GM19035 (cell line): Measurements from ENCODE around the gene PRKN.

Source experiments
- ATAC-seq: cut with Tn5 transposase; IDR thresholded peaks from one replicate; pipeline ENCODE4 v1.9.1; 2021; ENCODE audit not compliant: unreplicated experiment

Gene PRKN

GRCh38 chr6:162727322-162728182, at the start of gene PRKN, which contains the start of gene PACRG:
TSS of gene PRKN (minus strand) at chr6:162727766.
TSS of gene PACRG (plus strand) at chr6:162727974.
- ATAC-seq, result peak; percentile 97

DNA sequence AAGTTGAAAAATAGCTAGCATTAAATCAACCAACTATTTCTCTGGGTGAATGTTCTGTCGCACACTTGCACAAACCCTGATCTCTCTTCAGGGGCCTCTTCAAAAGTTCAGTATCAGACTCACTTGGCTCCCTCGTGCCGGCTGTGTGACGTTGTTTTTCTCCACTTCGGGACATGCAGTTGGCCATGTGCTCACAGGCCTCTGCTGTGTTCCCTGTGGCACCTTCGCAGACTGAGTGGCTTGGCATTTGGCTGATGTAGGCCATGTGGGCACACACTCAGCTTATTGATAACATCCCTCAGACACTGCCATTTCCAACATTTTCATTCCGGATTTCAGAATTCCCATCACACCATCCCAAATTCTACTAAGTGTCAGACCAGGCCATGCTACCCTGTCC, 49.5 kb upstream of the PRKN start:
- ATAC-seq, result no peak

GRCh38 chr6:162773996-162774395, 46.4 kb upstream of the PRKN start:
- ATAC-seq, result no peak

GRCh38 chr6:162772466-162772865, 44.9 kb upstream of the PRKN start:
- ATAC-seq, result no peak

DNA sequence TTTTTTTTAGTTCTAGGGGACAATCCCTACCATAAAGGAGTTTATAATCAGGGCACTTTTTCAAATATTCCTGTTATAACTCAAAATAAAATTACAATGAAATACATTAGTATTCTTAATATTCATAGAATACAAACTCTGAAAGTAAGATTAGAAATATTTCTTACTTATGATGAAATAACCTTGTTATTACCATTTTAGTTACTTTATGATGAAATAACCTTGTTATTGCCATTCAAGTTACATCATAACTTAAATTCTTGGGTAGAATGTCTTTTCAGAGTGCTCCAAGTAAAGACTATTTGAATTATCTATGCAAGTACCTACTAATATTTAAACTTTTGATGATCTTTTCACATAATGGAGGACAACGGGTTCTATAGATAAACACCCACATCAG, 43.4 kb upstream of the PRKN start:
- no peak for ATAC-seq

DNA sequence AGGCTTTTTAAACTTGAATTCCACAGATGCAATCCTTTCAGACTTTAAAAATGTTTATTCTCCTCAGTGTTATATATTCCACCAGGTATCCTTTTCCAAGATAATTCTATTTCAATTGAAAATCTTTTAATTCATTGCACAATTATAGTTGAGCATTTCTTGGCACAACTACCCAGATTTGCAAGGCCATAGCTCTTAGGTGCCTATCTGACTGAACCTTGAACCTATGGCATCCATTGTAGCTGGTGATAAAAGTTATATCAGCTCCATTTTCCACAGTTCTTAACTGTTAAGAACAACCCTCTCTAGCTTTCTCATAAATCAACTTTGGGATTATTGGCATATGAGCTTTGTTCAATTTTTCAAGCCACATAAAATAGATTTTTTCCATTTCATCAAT, 42.6 kb upstream of the PRKN start:
- no peak for ATAC-seq

GRCh38 chr6:162753775-162754174, 26.2 kb upstream of the PRKN start:
- ATAC-seq, result no peak

GRCh38 chr6:162751211-162751859, 23.8 kb upstream of the PRKN start:
- no peak for ATAC-seq

DNA sequence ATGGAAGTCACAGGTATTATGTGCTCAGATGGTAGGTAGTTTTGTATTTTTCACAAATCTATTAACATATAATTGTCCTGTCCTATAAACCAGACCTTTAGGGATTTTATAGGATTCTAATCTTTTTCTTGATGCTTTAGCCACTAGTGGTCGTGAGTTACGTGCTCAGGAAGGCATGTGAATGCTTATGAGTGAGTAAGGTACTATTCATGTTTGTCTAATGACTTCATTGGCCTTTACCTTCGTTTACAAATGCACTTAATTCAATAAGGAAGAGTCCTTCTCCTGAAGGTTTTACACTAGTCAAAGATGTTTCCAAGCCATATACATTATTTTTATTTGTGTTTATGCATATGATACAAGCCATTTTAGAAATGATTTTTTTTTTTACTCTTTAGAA, 23.2 kb upstream of the PRKN start:
- no peak for ATAC-seq

- no peak for ATAC-seq
Measured at GRCh38 chr6:162736961-162737360, 9.4 kb upstream of the PRKN start.

GRCh38 chr6:162733489-162733888, 5.9 kb upstream of the PRKN start:
- ATAC-seq, result no peak

DNA sequence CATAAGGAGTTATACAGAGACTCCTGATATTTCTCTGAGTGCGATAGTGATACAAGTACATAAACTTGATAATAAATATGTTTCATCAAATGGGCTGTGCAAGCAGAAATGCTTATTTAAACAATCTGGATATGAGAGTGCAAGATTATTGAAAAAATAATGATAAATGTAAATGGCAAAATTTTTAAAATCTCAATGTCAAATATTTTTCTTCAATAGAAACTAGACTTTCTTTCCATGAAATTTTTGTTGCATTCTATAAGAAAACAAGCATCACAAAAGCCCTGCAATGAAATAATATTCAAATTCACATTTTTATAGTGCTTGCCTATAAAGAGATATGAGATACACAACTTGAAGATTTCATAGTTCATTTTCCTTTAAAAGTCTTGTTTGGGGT, 2.9 kb upstream of the PRKN start:
- no peak for ATAC-seq

GRCh38 chr6:162728706-162729105, 1.1 kb upstream of the PRKN start:
- no peak for ATAC-seq

DNA sequence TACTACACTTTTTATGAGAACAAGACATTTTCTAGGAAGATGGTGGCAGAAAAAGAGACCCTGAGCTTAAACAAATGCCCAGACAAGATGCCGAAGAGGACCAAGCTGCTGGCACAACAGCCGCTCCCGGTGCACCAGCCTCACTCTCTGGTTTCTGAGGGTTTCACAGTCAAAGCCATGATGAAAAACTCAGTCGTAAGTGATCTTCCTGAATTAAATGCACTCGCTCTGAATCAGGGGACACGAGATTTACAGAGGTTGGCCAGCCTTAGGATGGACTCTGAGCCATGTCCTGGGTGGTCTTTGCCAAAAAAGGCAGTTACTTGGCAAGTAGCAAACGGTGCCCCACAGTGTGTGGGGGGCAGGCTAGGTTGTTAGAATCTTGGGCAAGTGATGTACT, 631 bp upstream of the PRKN start:
- ATAC-seq, result no peak

DNA sequence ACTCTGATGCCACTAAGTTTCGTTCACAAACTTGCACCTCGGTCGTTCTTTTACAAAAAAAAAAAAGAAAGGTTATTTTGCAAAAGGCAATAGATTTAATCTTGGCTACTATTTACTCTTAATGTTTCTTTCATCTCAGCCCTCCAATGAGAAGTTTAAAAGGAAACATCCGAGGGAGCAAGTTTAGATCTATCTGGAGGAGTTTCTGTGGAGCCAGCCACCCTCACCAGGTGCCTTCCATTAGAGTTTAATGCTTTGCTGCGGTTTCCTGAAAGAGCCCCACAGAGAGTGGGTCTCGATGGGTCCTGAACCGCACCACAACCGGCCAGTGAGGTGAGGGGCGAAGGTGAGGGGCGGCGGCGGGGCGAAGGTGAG, 632 bp downstream of the PRKN start:
- ATAC-seq, result peak; percentile 10

DNA sequence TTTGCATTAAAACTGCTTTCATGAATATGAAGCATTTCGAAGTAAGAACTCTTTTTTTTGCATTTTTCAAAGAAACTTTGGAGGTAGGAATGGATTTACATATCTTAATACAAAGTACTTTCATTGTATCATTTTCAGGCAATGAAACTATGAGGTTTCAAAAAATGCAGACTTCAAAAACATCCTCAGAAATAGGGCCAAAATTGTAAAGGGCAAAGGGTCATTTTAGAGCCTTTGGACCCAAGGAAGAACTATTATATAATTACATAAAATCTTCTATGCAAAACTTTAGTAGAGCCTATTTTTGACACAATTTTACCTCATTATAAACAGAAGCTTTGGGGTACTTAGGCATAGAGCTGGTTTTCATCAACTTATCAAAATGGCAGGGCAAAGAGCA, 4.9 kb downstream of the PRKN start:
- ATAC-seq, result no peak

GRCh38 chr6:162722226-162722625, 5.3 kb downstream of the PRKN start:
- ATAC-seq, result no peak

- no peak for ATAC-seq
Measured at GRCh38 chr6:162721404-162721687, 6.2 kb downstream of the PRKN start.

DNA sequence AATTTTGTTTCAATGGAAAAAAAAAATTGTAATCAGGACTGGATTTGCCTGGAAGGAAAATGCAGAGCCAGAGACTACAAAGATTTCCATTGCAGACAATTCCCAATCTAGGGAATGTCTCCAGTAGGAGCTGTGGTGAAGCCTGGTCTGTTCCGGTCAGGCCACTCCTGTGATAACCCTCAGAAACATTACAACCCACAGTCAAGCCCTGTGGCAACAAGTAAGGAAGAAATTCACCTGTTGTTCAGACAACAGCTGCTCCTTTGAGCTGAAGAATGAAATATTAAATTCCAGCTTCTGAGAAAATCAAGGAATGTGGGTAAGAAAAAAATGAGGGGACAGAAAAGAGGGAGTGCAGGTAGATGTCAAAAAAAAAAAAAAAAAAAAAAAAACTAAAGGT, 8.0 kb downstream of the PRKN start:
- ATAC-seq, result no peak

GRCh38 chr6:162715601-162716000, 12.0 kb downstream of the PRKN start:
- ATAC-seq, result no peak

GRCh38 chr6:162713974-162714780, 13.4 kb downstream of the PRKN start:
- no peak for ATAC-seq

- ATAC-seq, result no peak
Measured at GRCh38 chr6:162712694-162713093, 14.9 kb downstream of the PRKN start.
